NCI-H2227 (cell line): ENCODE results near the gene PHACTR4.
A peak's percentile ranks its signal among the peaks of the same experiment; 100 is the strongest.
"Not testable (repeated sequence)": the region's sequence is repeated elsewhere in the genome, so short reads cannot be mapped to it uniquely, and the experiment has no call there.

Experiments
- DNase-seq: peaks from one replicate; lab custom pipeline; 2025; ENCODE audit not compliant: unreplicated experiment; lab: John Stamatoyannopoulos, UW

The PHACTR4 gene

GRCh38 chr1:28369371-28370238 is at the start of gene PHACTR4:
Gene PHACTR4, plus strand, starts transcription at chr1:28369740. Its CDS starts 37,708 bp downstream, at chr1:28407448.
- DNase-seq: peak; percentile 97

GRCh38 chr1:28322194-28322593 is 47.3 kb upstream of the PHACTR4 start:
- no peak for DNase-seq

GRCh38 chr1:28323720-28324119 is 45.8 kb upstream of the PHACTR4 start:
- no peak for DNase-seq

- DNase-seq: no peak
These were observed 43.0 kb upstream of the PHACTR4 start for GRCh38 chr1:28326515-28326914.

GRCh38 chr1:28326984-28327383 is 42.6 kb upstream of the PHACTR4 start:
- no peak for DNase-seq

GRCh38 chr1:28327431-28327830 is 42.1 kb upstream of the PHACTR4 start:
- DNase-seq: not testable (repeated sequence)

- no peak for DNase-seq
These were observed 41.3 kb upstream of the PHACTR4 start for GRCh38 chr1:28328228-28328648.

GRCh38 chr1:28329395-28330153 is 40.0 kb upstream of the PHACTR4 start:
- DNase-seq: peak; percentile 38

- DNase-seq: no peak
These were observed 30.6 kb upstream of the PHACTR4 start for GRCh38 chr1:28338897-28339296.

- DNase-seq: no peak
These were observed 30.0 kb upstream of the PHACTR4 start for GRCh38 chr1:28339551-28339950.

GRCh38 chr1:28340221-28340974 is 29.1 kb upstream of the PHACTR4 start:
- DNase-seq: no peak

- no peak for DNase-seq
These were observed 27.9 kb upstream of the PHACTR4 start for GRCh38 chr1:28341591-28341990.

- DNase-seq: no peak
These were observed 26.1 kb upstream of the PHACTR4 start for GRCh38 chr1:28343405-28343804.

GRCh38 chr1:28353248-28353810 is 16.2 kb upstream of the PHACTR4 start:
- not testable (repeated sequence) for DNase-seq

- no peak for DNase-seq
These were observed 15.4 kb upstream of the PHACTR4 start for GRCh38 chr1:28354121-28354520.

- DNase-seq: no peak
These were observed 10.8 kb upstream of the PHACTR4 start for GRCh38 chr1:28358716-28359115.

- peak; percentile 75 for DNase-seq
These were observed 9.8 kb upstream of the PHACTR4 start for GRCh38 chr1:28359592-28360239.

- no peak for DNase-seq
These were observed 4.7 kb upstream of the PHACTR4 start for GRCh38 chr1:28364888-28365287.

GRCh38 chr1:28365864-28366263 is 3.7 kb upstream of the PHACTR4 start:
- no peak for DNase-seq

GRCh38 chr1:28368608-28369007 is 932 bp upstream of the PHACTR4 start:
- DNase-seq: not testable (repeated sequence)
